ENCODE measurements around the gene CNPY4. TPM values are rescaled to one million over a fixed set of nuclear protein-coding genes. Genes with fewer than 3 reads are reported as not detected.
"Not testable (repeated sequence)": the region's sequence is repeated elsewhere in the genome, so short reads cannot be mapped to it uniquely, and the experiment has no call there.

CNPY4 gene
- total RNA-seq, 1 donor from 2014 or later = 27.9 TPM

GRCh38 chr7:100137851-100138760 is 18.7 kb downstream of the CNPY4 start:
- H3K4me3 Mint-ChIP-seq = no peak overlapping the region
- H3K27ac Mint-ChIP-seq = no peak overlapping the region
- no peak for DNase-seq (ENCODE audit: low spot score in 2 of 2, unreplicated experiment in 2 of 2)
- H3K27me3 Mint-ChIP-seq (ENCODE audit: low read depth) = peaks cover 7% of the 10 kb centered on the region
- no peaks in the 10 kb centered on the region for H3K36me3 Mint-ChIP-seq
- peaks cover 2% of the 10 kb centered on the region for H3K4me1 Mint-ChIP-seq
- H3K9me3 Mint-ChIP-seq = no peaks in the 10 kb centered on the region
- TF ChIP-seq CTCF (IDR thresholded peaks at IDR 0.05; ENCODE audit: unreplicated experiment) = no peak

GRCh38 chr7:100141555-100141949 is 22.1 kb downstream of the CNPY4 start:
- no peaks in the 10 kb centered on the region for H3K9me3 Mint-ChIP-seq

GRCh38 chr7:100142461-100142860 is 23.0 kb downstream of the CNPY4 start:
- H3K4me3 Mint-ChIP-seq = no peak overlapping the region
- H3K36me3 Mint-ChIP-seq = no peaks in the 10 kb centered on the region
- no peak overlapping the region for H3K27ac Mint-ChIP-seq
- H3K9me3 Mint-ChIP-seq = no peaks in the 10 kb centered on the region
- DNase-seq (ENCODE audit: low spot score in 2 of 2, unreplicated experiment in 2 of 2) = no peak
- TF ChIP-seq CTCF (IDR thresholded peaks at IDR 0.05; ENCODE audit: unreplicated experiment) = no peak
- H3K4me1 Mint-ChIP-seq = peaks cover 3% of the 10 kb centered on the region
- peaks cover 7% of the 10 kb centered on the region for H3K27me3 Mint-ChIP-seq (ENCODE audit: low read depth)

More at GRCh38 chr7:100141555-100141949, 22.1 kb downstream of the CNPY4 start:
- H3K4me3 Mint-ChIP-seq = no peak overlapping the region
- peaks cover 7% of the 10 kb centered on the region for H3K27me3 Mint-ChIP-seq (ENCODE audit: low read depth)
- peaks cover 3% of the 10 kb centered on the region for H3K4me1 Mint-ChIP-seq
- DNase-seq (ENCODE audit: low spot score in 2 of 2, unreplicated experiment in 2 of 2) = no peak
- no peak overlapping the region for H3K27ac Mint-ChIP-seq
- no peak for TF ChIP-seq CTCF (IDR thresholded peaks at IDR 0.05; ENCODE audit: unreplicated experiment)
- H3K36me3 Mint-ChIP-seq = no peaks in the 10 kb centered on the region

GRCh38 chr7:100146350-100146749 is 26.9 kb downstream of the CNPY4 start:
- not testable (repeated sequence) for DNase-seq (ENCODE audit: low spot score in 2 of 2, unreplicated experiment in 2 of 2); H3K9me3 Mint-ChIP-seq; H3K27me3 Mint-ChIP-seq (ENCODE audit: low read depth); H3K4me3 Mint-ChIP-seq; H3K27ac Mint-ChIP-seq; H3K36me3 Mint-ChIP-seq
- H3K4me1 Mint-ChIP-seq = peaks cover 22% of the 10 kb centered on the region

GRCh38 chr7:100147278-100147677 is 27.8 kb downstream of the CNPY4 start:
- no peak for DNase-seq (ENCODE audit: low spot score in 2 of 2, unreplicated experiment in 2 of 2)
- Mint-ChIP-seq H3K36me3 (peaks cover 6% of the 10 kb centered on the region), H3K27me3 (ENCODE audit: low read depth) (no peaks in the 10 kb centered on the region), H3K4me3 (no peak overlapping the region), H3K4me1 (peaks cover 22% of the 10 kb centered on the region), H3K9me3 (no peaks in the 10 kb centered on the region), H3K27ac (no peak overlapping the region)
- TF ChIP-seq CTCF (IDR thresholded peaks at IDR 0.05; ENCODE audit: unreplicated experiment) = no peak

GRCh38 chr7:100148225-100148558 is 28.8 kb downstream of the CNPY4 start:
- Mint-ChIP-seq H3K36me3 (peaks cover 10% of the 10 kb centered on the region), H3K27ac (peak overlapping the region; percentile 96), H3K4me3 (peak overlapping the region; percentile 99), H3K9me3 (no peaks in the 10 kb centered on the region), H3K4me1 (peaks cover 19% of the 10 kb centered on the region), H3K27me3 (ENCODE audit: low read depth) (no peaks in the 10 kb centered on the region)
- no peak for DNase-seq (ENCODE audit: low spot score in 2 of 2, unreplicated experiment in 2 of 2)
- no peak for TF ChIP-seq CTCF (IDR thresholded peaks at IDR 0.05; ENCODE audit: unreplicated experiment)

Measured in mesothelial cell of epicardium (in vitro differentiated cells).